K562 (cell line): Measurements from ENCODE around the gene OSCP1. TPM values are rescaled to one million over a fixed set of nuclear protein-coding genes. Genes with fewer than 3 reads are reported as not detected.

Source experiments
- ATAC-seq: fragments of 200-7000 bp; cut with Tn5 transposase; 3 replicates; pipeline ENCODE4 v1.9.1; 2020; ENCODE audit warnings: moderate library complexity
- BruUV-seq: library from RNA; stranded (reverse); fragments of 400-500 nt; replicated peaks from 2 replicates; lab custom pipeline; 2021; lab: Mats Ljungman, UMichigan
- CTCF ChIA-PET: fragments of 300-600 bp; formaldehyde crosslinking; extraction: SDS; loops from one replicate; lab custom pipeline; 2021; ENCODE audit warnings: low intra/inter-chr PET ratio; lab: Yijun Ruan, JAX
- POLR2A ChIA-PET: fragments of 300-600, 350-650 bp; sonication (Branson Sonifier 250); formaldehyde crosslinking; extraction: SDS; loops from one replicate; lab custom pipeline; 2021; ENCODE audit warnings: antibody characterized with exemption, inconsistent platforms; lab: Yijun Ruan, JAX
- DNase-seq, 4 experiments: peaks; one replicate each; pipeline versions ENCODE4 v3.0.0 to v3.0.0-alpha.2; 2011 to 2018; ENCODE audit warnings: low spot score in 3 of 4, mixed read lengths in 3 of 4; ENCODE audit errors: extremely low read depth in 1 of 4
- FAIRE-seq: peaks from 2 replicates; lab custom pipeline; 2011; peaks lifted over from hg19 to GRCh38; lab: Jason Lieb, UNC
- H2AFZ ChIP-seq: 2 replicates; pipeline ENCODE4 v1.6.0; 2011; ENCODE audit warnings: low read depth, low read length, control low read depth, inconsistent platforms
- H3K27ac ChIP-seq: fragments of 200-600 bp; 3 replicates; pipeline ENCODE4 v1.8.0; 2011; ENCODE audit warnings: low read depth, mild to moderate bottlenecking, control low read depth, inconsistent platforms, low read length, moderate library complexity, mixed read lengths; ENCODE audit errors: extremely low read depth
- H3K27me3 ChIP-seq, 2 experiments: fragments of 300-600 bp in 1 of 2; 2 replicates in 1 of 2; 3 replicates in 1 of 2; pipeline versions ENCODE4 v1.6.0 to v1.8.0; 2011; ENCODE audit warnings: inconsistent platforms in 2 of 2, low read length in 2 of 2, mild to moderate bottlenecking in 1 of 2, mixed read lengths in 1 of 2, moderate library complexity in 1 of 2; ENCODE audit not compliant: control insufficient read depth in 2 of 2, insufficient read depth in 2 of 2
- H3K36me3 ChIP-seq: fragments of 300-600 bp; 3 replicates; pipeline ENCODE4 v1.8.0; 2011; ENCODE audit warnings: mild to moderate bottlenecking, low read length, inconsistent platforms; ENCODE audit not compliant: control insufficient read depth, insufficient read depth
- H3K4me1 ChIP-seq, 2 experiments: fragments of 200-600 bp in 1 of 2; replicated peaks in 1 of 2; 2 replicates in 1 of 2; 3 replicates in 1 of 2; pipeline versions ENCODE4 v1.5.1 to v1.8.0; 2011; ENCODE audit warnings: inconsistent platforms in 2 of 2, low read length in 2 of 2, mild to moderate bottlenecking in 1 of 2, mixed read lengths in 1 of 2, moderate library complexity in 1 of 2; ENCODE audit not compliant: control insufficient read depth in 2 of 2, insufficient read depth in 2 of 2
- H3K4me2 ChIP-seq: 2 replicates; pipeline ENCODE4 v1.6.1; 2011; ENCODE audit warnings: low read length, control low read depth, inconsistent platforms, mixed read lengths; ENCODE audit not compliant: insufficient read depth
- H3K4me3 ChIP-seq: fragments of 200-600 bp; sonication (generic), shearing (Covaris generic); 2 replicates; pipeline ENCODE4 v1.5.1; 2016; ENCODE audit warnings: control low read depth, inconsistent platforms
- H3K79me2 ChIP-seq: fragments of 200-600 bp; 3 replicates; pipeline ENCODE4 v1.8.0; 2011; ENCODE audit warnings: low read length, inconsistent platforms; ENCODE audit not compliant: control insufficient read depth, insufficient read depth
- H3K9ac ChIP-seq, 2 experiments: 2 replicates each; pipeline versions ENCODE4 v1.6.0 to v1.6.1; 2011; ENCODE audit warnings: low read depth in 2 of 2, low read length in 2 of 2, control low read depth in 1 of 2, inconsistent platforms in 1 of 2, mild to moderate bottlenecking in 1 of 2, mixed read lengths in 1 of 2; ENCODE audit not compliant: insufficient read depth in 1 of 2
- H3K9me1 ChIP-seq: one replicate; pipeline ENCODE4 v1.6.0; 2011; ENCODE audit warnings: inconsistent platforms, mild to moderate bottlenecking, low read length, moderate library complexity; ENCODE audit not compliant: control insufficient read depth, insufficient read depth
- H3K9me3 ChIP-seq: replicated peaks from 2 replicates; pipeline ENCODE4 v1.5.1; 2011; ENCODE audit warnings: low read depth, low read length, inconsistent platforms; ENCODE audit not compliant: control insufficient read depth, insufficient read depth
- H4K20me1 ChIP-seq: replicated peaks from 2 replicates; pipeline ENCODE4 v1.6.1; 2011; ENCODE audit warnings: low read length, inconsistent platforms, mixed read lengths; ENCODE audit not compliant: control insufficient read depth, insufficient read depth
- ARID1B ChIP-seq: fragments of 450-650 bp; IDR thresholded peaks from 2 replicates; pipeline ENCODE4 v1.6.1; 2016; ENCODE audit warnings: antibody characterized with exemption, mild to moderate bottlenecking, inconsistent platforms
- ATF1 ChIP-seq, 2 experiments: fragments of 450-650 bp in 1 of 2; IDR thresholded peaks; 2 replicates each; pipeline ENCODE4 v1.6.1; 2016; ENCODE audit warnings: missing compliant biosample characterization in 1 of 2, missing genetic modification characterization in 1 of 2
- ATF7 ChIP-seq: fragments of 450-650 bp; IDR thresholded peaks from 2 replicates; pipeline ENCODE4 v1.7.1; 2014; ENCODE audit warnings: mild to moderate bottlenecking, moderate library complexity
- CTBP1 ChIP-seq: fragments of 450-650 bp; IDR thresholded peaks from 2 replicates; pipeline ENCODE4 v1.6.1; 2016; ENCODE audit warnings: borderline replicate concordance
- EHMT2 ChIP-seq: fragments of 450-650 bp; IDR thresholded peaks from 2 replicates; pipeline ENCODE4 v1.6.1; 2018; ENCODE audit warnings: antibody characterized with exemption
- HDAC1 ChIP-seq, 2 experiments: fragments of 450-650 bp; IDR thresholded peaks; 2 replicates each; pipeline ENCODE4 v1.6.1; 2016 to 2017; ENCODE audit warnings: inconsistent platforms in 1 of 2, mild to moderate bottlenecking in 1 of 2, moderate library complexity in 1 of 2
- JUN ChIP-seq, 2 experiments: sonication (generic) in 1 of 2; formaldehyde crosslinking in 1 of 2; IDR thresholded peaks; 2 replicates each; pipeline versions ENCODE4 v1.6.1 to v1.8.0; 2012 to 2022; ENCODE audit warnings: borderline replicate concordance in 2 of 2, mild to moderate bottlenecking in 2 of 2, improper control_type of control experiment in 1 of 2, low read depth in 1 of 2, low read length in 1 of 2, missing genetic modification reagents in 1 of 2
- MCM3 ChIP-seq: fragments of 450-650 bp; IDR thresholded peaks from 2 replicates; pipeline ENCODE4 v1.6.1; 2016
- NR2C2 ChIP-seq, 2 experiments: fragments of 200-800 bp in 1 of 2; sonication (Bioruptor generic) in 1 of 2; sonication (generic) in 1 of 2; formaldehyde crosslinking in 1 of 2; IDR thresholded peaks; 2 replicates each; pipeline versions ENCODE4 v1.6.1 to v1.8.0; 2016 to 2022; ENCODE audit warnings: mild to moderate bottlenecking in 1 of 2, missing compliant biosample characterization in 1 of 2, missing genetic modification characterization in 1 of 2, missing genetic modification reagents in 1 of 2
- RAD21 ChIP-seq, 2 experiments: fragments of 250-450 bp in 1 of 2; fragments of 450-650 bp in 1 of 2; sonication (Bioruptor Pico) in 1 of 2; formaldehyde crosslinking in 1 of 2; IDR thresholded peaks in 1 of 2; conservative IDR thresholded peaks in 1 of 2; 2 replicates each; pipeline versions ENCODE4 v1.4.0 to v1.8.0; 2020 to 2022; ENCODE audit warnings: mild to moderate bottlenecking in 2 of 2, moderate library complexity in 1 of 2
- SLC30A9 ChIP-seq: fragments of 250-450 bp; sonication (Bioruptor Pico); IDR thresholded peaks from 2 replicates; pipeline ENCODE4 v1.8.0; 2022; ENCODE audit warnings: mild to moderate bottlenecking, moderate library complexity
- U2AF2 ChIP-seq: fragments of 200-400 bp; formaldehyde crosslinking; optimal IDR thresholded peaks from 2 replicates; pipeline ENCODE3; 2017; ENCODE audit warnings: low read depth, mild to moderate bottlenecking, low read length
- ZNF124 ChIP-seq: sonication (generic); formaldehyde crosslinking; IDR thresholded peaks from 2 replicates; pipeline ENCODE4 v1.8.1; 2022; ENCODE audit warnings: missing genetic modification reagents
- ZNF717 ChIP-seq: fragments of 250-450 bp; sonication (Bioruptor Pico); IDR thresholded peaks from 2 replicates; pipeline ENCODE4 v1.5.0; 2021
- WGBS: fragments of 100-300 bp; shearing (Covaris generic); methylation state at CpG from one replicate; pipeline ENCODE4 v1.1.6; 2016; ENCODE audit warnings: low coverage, mixed read lengths; ENCODE audit not compliant: insufficient coverage; ENCODE audit errors: missing lambda C conversion rate; 5-methylcytosine and 5-hydroxymethylcytosine counted together
- in situ Hi-C: fragments of 300-500 bp; cut with MboI; formaldehyde crosslinking; loops from 4 replicates; pipeline ENCODE4 v1.15.0; 2018; ENCODE audit warnings: inconsistent platforms, mixed read lengths
- intact Hi-C: fragments of 100-400 bp; cut with micrococcal nuclease; formaldehyde crosslinking; loops from 2 replicates; pipeline ENCODE4 v1.14.2; 2022
- polyA plus RNA-seq, 8 experiments: library from polyadenylated mRNA; depleted of rRNA in 4 of 8; stranded (reverse) in 5 of 8; unstranded in 3 of 8; fragments of >200 nt; fragmentation: Nextera tagmentation in 2 of 8; fragmentation: Illumina TruSeq in 1 of 8; extraction: Ambion mirVana in 2 of 8; extraction: Trizol in 1 of 8; gene quantifications; 2 replicates each; pipeline versions ENCODE4 v1.2.1 to v1.2.3, GENCODE V29; 2011 to 2014; ENCODE audit warnings: inconsistent platforms in 1 of 8, missing spikeins in 1 of 8
- total RNA-seq, 7 experiments: library from RNA; depleted of rRNA in 6 of 7; stranded (reverse); fragments of >200 nt in 6 of 7; fragmentation: Illumina TruSeq in 2 of 7; extraction: Trizol in 2 of 7; gene quantifications; 2 replicates each; pipeline versions ENCODE4 v1.2.1 to v1.2.3, GENCODE V29; 2011 to 2021; ENCODE audit warnings: low replicate concordance in 1 of 7

OSCP1 gene
- total and polyA plus RNA-seq, 9 of the 15 experiments (the other 6 are each of a cell fraction or from before 2014, with no cell fraction given): 0.15 to 0.40 (median 0.33) TPM; not detected in 5

DNA sequence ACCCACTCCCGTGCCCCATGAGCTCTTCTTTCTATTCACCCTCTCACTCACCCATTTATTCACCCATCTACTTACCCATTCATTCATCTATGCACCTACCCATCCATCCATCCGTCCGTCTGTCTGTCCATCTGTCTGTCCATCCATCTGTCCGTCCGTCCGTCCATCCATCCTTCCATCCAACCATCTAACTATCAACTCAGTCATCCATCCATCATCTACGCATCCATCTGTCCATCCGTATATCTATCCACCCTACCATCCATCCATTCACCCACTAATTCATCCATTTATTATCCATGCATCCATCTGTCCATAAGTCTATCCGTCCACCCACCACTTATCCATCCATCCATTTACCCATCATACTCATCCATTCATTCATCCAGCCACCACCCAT, 43.3 kb upstream of the OSCP1 start:
- Histone ChIP-seq H3K4me2 (no peak overlapping the region), H3K9me1 (no peaks in the 10 kb centered on the region), H3K27ac (no peak overlapping the region), H3K9ac (no peak overlapping the region), H2AFZ (no peak overlapping the region), H3K36me3 (no peaks in the 10 kb centered on the region), H3K79me2 (no peaks in the 10 kb centered on the region), H3K4me3 (no peak overlapping the region), H3K27me3 (peaks cover 4 to 5% of the 10 kb centered on the region in 2 experiments; a peak in 3 of 5 replicates), H3K4me1 (peaks cover 16 to 22% of the 10 kb centered on the region in 2 experiments), H3K9me3 (no peaks in the 10 kb centered on the region), H4K20me1 (no peaks in the 10 kb centered on the region)
- ChIA-PET CTCF (no interaction called here), POLR2A (interaction anchor here (0.7 kb wide), 1 partner anchor 383 kb away, joined by 3 read pairs; no protein-coding TSS in a partner anchor)
- in situ Hi-C loops (no loop called here), intact Hi-C loops (no loop called here)
- 55% methylated on average over 9 of the region's 9 CpGs for WGBS
- DNase-seq (no peak), FAIRE-seq (no peak), ATAC-seq (no peak)
- TF ChIP-seq MCM3 (0 out of 2 replicates have a peak, but pooled peaks have one; percentile 48), HDAC1 (IDR thresholded peaks at IDR 0.05) (peak in 1 of 2 experiments; percentile 17; a peak in 1 of 4 replicates), ATF7 (no peak), EHMT2 (peak; percentile 62; the same call in 1 of the 2 replicates), ATF1 (CRISPR knock-in tag; IDR thresholded peaks at IDR 0.05) (no peak), ATF1 (tag; IDR thresholded peaks at IDR 0.05) (no peak)
- no TSS peak for BruUV-seq

DNA sequence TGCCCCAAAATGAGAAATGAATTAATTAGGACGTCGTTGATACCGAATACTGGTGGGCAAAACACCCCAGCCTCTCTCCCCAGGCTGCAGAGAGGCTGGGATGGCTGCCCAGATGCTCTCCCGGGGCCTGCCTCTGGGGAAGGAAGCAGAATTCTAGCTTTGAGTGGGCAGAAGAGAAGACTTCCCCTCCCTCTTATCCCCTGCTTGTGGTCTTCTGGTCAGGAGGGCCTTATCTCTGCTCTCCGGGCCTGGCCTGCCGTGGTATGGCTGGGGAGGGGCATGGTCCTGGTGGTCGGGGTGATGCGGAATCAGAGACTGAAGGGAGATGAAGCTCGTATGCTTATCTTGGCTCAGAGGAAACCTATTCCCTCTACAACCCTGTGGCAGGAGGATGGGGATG, 42.2 kb upstream of the OSCP1 start:
- Histone ChIP-seq H3K9me3 (no peaks in the 10 kb centered on the region), H3K79me2 (no peaks in the 10 kb centered on the region), H3K4me1 (peaks cover 22 to 24% of the 10 kb centered on the region in 2 experiments), H3K9ac (peak overlapping the region in 1 of 2 experiments; percentile 57; a peak in 2 of 4 replicates), H3K36me3 (no peaks in the 10 kb centered on the region), H3K27ac (no peak overlapping the region), H3K27me3 (peaks cover 0 to 5% of the 10 kb centered on the region in 2 experiments; a peak in 3 of 5 replicates), H3K9me1 (no peaks in the 10 kb centered on the region), H2AFZ (peak overlapping the region; percentile 66; the same call in 1 of the 2 replicates), H4K20me1 (no peaks in the 10 kb centered on the region), H3K4me3 (no peak overlapping the region), H3K4me2 (peak overlapping the region; percentile 12; the same call in 1 of the 2 replicates)
- 0% methylated on average over 9 of the region's 9 CpGs for WGBS
- intact Hi-C loops (no loop called here), in situ Hi-C loops (no loop called here)
- ChIA-PET POLR2A (interaction anchor here (0.6 to 2.1 kb wide), 7 partner anchors 9 to 104 kb away, joined by 3 to 14 read pairs (median 4); partner anchors contain the start of genes CSF3R and MRPS15), CTCF (no interaction called here)
- no TSS peak for BruUV-seq
- FAIRE-seq (peak; percentile 90), DNase-seq (peak; percentile 58 to 93 (median 74)), ATAC-seq (peak; percentile 85)
- TF ChIP-seq ZNF124 (CRISPR knock-in tag): no peak
- TF ChIP-seq NR2C2 (CRISPR knock-in tag; IDR thresholded peaks at IDR 0.05): no peak
- TF ChIP-seq NR2C2 (tag; IDR thresholded peaks at IDR 0.05): no peak
- no peak for TF ChIP-seq ZNF717 (CRISPR knock-in tag)
- peak; percentile 94 for TF ChIP-seq ARID1B
- TF ChIP-seq JUN (IDR thresholded peaks at IDR 0.05; ENCODE audit: borderline replicate concordance, low read depth, low read length): no peak
- peak; percentile 28; the same call in 1 of the 2 replicates for TF ChIP-seq JUN (CRISPR knock-in tag; IDR thresholded peaks at IDR 0.05; ENCODE audit: borderline replicate concordance)
- TF ChIP-seq SLC30A9 (CRISPR knock-in tag): no peak
- no peak for TF ChIP-seq U2AF2
- TF ChIP-seq RAD21 (CRISPR knock-in tag; conservative IDR thresholded peaks at IDR 0.05 in 1 of 2, IDR thresholded peaks at IDR 0.05 in 1 of 2): no peak
- peak; percentile 98 for TF ChIP-seq CTBP1
